GM12801 (cell line): ENCODE measurements around the gene KCNQ4.

Experiments used
- TF ChIP-seq, protein P1 (sequence below): IDR thresholded peaks from one replicate; pipeline ENCODE4 v1.5.1; 2011; ENCODE audit warnings: control low read depth; ENCODE audit not compliant: insufficient read length; ENCODE audit errors: extremely low read depth

Gene KCNQ4

DNA sequence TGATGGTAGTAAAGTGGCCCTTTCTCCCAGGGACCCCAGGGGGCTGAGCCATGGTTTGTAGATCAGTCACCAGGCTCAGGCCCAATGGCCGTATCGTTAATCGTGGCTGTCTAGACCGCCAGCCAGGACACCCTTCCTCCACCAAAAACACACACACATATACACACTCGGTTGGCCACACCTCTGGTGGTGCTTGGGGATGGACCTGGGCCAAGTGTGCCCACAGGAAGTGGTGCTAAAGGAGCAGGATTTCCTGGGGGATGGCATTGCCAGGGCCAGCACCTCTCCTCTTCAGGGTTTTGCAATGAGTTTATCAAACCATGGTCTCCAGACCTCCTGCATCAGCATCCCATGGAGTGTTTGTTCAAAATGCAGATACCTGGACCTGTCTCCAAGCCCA is 42.4 kb downstream of the KCNQ4 start:
- TF ChIP-seq, protein P1, sequence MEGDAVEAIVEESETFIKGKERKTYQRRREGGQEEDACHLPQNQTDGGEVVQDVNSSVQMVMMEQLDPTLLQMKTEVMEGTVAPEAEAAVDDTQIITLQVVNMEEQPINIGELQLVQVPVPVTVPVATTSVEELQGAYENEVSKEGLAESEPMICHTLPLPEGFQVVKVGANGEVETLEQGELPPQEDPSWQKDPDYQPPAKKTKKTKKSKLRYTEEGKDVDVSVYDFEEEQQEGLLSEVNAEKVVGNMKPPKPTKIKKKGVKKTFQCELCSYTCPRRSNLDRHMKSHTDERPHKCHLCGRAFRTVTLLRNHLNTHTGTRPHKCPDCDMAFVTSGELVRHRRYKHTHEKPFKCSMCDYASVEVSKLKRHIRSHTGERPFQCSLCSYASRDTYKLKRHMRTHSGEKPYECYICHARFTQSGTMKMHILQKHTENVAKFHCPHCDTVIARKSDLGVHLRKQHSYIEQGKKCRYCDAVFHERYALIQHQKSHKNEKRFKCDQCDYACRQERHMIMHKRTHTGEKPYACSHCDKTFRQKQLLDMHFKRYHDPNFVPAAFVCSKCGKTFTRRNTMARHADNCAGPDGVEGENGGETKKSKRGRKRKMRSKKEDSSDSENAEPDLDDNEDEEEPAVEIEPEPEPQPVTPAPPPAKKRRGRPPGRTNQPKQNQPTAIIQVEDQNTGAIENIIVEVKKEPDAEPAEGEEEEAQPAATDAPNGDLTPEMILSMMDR: no peak

DNA sequence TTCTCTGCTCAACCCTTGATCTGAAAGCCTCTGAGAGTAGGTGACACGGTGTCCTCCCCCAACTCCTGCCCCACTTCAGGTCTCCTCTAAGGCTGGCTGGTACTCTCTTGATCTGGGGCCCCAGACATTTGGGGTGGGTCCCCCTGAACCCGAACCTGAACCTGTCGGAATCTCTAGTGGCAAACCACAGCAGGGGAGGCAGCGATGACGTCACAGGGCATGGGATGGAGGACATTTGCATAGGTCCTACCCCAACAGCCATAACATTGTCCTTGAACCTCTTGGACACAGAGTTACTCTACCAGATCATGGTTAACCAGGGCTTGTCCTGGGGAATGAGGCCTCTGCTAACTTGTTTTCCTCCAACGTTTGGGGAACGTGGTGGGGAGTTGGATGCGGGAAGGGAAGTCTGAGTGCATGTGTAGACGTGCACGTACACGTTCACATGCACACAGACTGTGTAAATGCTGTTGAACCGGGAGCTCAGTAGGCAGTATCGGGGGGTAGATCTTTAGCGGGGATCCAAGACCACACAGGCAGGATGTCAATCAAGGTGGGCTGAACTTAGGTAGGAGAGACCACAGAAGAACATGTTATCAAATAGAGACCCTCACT is 46.2 kb downstream of the KCNQ4 start:
- TF ChIP-seq, protein P1: no peak

DNA sequence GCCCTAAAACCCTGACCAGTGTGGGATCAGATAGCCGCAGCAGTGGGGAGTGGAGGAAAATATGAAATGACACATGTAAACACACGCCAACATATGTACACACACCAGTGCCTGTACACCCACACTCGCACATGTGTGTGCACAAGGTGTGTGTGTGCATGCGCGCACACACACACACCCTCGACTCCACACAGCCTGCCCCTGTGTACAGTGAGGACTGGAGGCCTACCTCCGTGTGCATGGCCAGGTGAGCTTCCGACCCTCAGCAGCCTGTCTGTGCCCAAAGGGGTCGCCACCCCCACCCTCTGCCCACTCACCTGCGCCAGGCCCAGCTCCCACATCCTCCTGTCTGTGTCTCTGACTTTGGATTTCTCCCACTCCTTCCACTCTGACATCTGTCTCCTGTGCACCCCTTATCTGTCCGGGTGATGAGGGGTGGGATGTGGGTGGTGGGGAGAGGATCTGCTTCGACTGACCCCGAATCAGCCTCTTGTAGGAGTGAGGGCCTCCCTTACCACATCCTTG is 46.9 kb downstream of the KCNQ4 start:
- TF ChIP-seq, protein P1: no peak

DNA sequence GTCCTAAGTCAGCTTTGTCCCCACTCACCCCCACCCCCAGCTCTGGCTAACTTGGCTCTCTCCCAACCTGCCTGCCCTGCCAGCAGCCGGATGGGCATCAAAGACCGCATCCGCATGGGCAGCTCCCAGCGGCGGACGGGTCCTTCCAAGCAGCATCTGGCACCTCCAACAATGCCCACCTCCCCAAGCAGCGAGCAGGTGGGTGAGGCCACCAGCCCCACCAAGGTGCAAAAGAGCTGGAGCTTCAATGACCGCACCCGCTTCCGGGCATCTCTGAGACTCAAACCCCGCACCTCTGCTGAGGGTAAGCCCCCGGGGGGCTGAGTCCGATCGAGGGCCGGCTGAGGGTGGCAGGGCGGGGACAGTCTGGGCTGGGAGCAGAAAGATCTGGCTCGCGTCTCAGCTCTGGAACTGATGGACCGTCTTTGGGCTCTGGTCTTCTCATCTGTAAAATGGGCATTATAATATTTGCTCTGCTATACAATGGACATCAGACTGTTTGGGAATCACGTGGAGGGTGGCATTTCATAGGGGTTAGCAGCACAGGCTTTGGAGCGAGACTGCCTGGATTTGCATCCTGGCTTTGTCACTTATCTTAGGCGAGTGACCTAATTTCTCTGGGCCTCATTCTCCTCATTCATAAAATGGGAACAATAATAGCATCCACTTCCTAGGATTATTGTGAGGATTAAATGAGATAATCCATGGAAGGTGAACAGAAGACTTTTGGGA is 47.6 kb downstream of the KCNQ4 start:
- TF ChIP-seq, protein P1: no peak

DNA sequence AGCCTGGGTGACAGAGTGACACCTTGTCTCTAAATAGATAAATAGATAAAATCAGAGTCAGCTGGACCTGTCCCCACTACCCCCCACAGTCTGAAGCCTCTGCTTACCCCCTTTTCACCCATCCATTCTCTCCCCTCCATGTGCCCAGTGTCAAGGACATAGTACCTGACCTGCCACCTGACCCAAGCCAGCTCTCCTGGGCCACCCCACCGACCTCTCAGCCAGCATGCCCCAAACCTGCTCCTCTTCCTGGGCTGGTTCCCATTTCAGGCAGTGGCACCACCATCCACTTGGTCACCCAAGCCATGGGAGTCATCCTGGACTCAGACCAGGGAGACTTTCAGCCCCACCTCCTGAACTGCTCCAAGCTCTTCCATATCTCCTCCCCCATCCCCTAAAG is 50.4 kb downstream of the KCNQ4 start:
- TF ChIP-seq, protein P1: no peak

DNA sequence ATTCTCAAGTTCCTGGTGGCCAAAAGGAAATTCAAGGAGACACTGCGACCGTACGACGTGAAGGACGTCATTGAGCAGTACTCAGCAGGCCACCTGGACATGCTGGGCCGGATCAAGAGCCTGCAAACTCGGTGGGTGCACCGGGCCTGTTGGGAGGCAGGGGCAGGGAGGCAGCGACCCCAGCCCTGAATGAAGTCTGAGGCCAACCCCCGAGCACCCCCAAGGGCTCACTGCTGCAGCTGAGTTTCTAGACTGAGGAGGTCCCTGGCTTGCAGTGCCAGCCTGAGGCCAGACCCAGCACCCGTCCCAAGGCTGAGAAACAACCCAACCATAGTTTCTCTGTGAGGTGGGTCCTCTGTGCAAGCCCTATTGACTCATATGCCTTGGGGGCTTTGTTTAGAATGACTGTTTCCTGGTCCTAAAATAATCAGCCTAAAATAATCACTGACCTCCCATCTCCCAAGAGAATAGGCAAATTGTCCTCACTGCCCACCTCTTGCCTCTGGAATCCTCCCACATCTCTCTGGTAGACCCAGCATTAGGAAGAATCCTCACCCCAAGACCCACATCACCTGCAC is 51.5 kb downstream of the KCNQ4 start:
- TF ChIP-seq, protein P1: no peak

DNA sequence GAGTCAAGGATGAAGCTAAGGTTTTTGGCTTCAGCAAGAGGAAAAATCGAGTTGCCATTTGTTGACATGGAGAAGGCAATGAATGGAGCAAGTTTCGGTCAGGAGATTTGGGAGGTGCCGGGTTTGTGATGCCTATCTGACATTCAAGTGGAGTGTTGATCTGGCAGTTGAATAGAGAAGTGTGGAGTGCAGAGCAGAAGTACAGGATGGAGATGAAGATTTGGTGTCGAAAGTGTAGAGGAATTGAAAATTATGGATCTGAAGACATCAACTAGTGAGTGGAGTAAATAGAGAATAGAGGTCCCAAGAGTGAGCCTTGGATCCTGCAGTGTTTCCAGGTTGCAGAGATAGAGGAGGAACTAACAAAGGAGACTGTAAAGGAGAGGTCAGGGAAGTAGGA is 52.7 kb downstream of the KCNQ4 start:
- TF ChIP-seq, protein P1: no peak
